ENCODE data around the gene MRNIP.

The MRNIP gene

GRCh38 chr5:179858586-179859427 is at the start of gene MRNIP:
MRNIP (minus strand) TSS chr5:179858817; CDS start chr5:179858796, 21 bp downstream.
- DNase-seq = peak; percentile 86 to 87

GRCh38 chr5:179907556-179908324 is 49.1 kb upstream of the MRNIP start, which contains the start of gene TBC1D9B:
TBC1D9B (minus strand) TSS chr5:179907897; CDS start chr5:179907821, 76 bp downstream.
- DNase-seq = peak; percentile 51 to 52

GRCh38 chr5:179906795-179907555 is 48.4 kb upstream of the MRNIP start:
- DNase-seq = peak in 1 of 2 experiments; percentile 5

GRCh38 chr5:179906294-179906794 is 47.7 kb upstream of the MRNIP start:
- DNase-seq = no peak

GRCh38 chr5:179905161-179905560 is 46.5 kb upstream of the MRNIP start:
- DNase-seq = no peak

GRCh38 chr5:179904463-179905160 is 46.0 kb upstream of the MRNIP start:
- no peak for DNase-seq

- DNase-seq = no peak
Observed at GRCh38 chr5:179902763-179903158, 44.1 kb upstream of the MRNIP start.

GRCh38 chr5:179901915-179902762 is 43.5 kb upstream of the MRNIP start:
- DNase-seq = no peak

GRCh38 chr5:179901462-179901861 is 42.8 kb upstream of the MRNIP start:
- DNase-seq = no peak

GRCh38 chr5:179900711-179901110 is 42.1 kb upstream of the MRNIP start:
- DNase-seq = no peak

- no peak for DNase-seq
Observed at GRCh38 chr5:179900206-179900605, 41.6 kb upstream of the MRNIP start.

- no peak for DNase-seq
Observed at GRCh38 chr5:179895861-179896260, 37.2 kb upstream of the MRNIP start.

GRCh38 chr5:179893958-179894895 is 35.6 kb upstream of the MRNIP start:
- no peak for DNase-seq

- no peak for DNase-seq
Observed at GRCh38 chr5:179893076-179893957, 34.7 kb upstream of the MRNIP start.

GRCh38 chr5:179892255-179892654 is 33.6 kb upstream of the MRNIP start:
- no peak for DNase-seq

- no peak for DNase-seq
Observed at GRCh38 chr5:179890751-179891682, 32.4 kb upstream of the MRNIP start.

GRCh38 chr5:179889885-179890284 is 31.3 kb upstream of the MRNIP start:
- DNase-seq = no peak

GRCh38 chr5:179887802-179888201 is 29.2 kb upstream of the MRNIP start:
- no peak for DNase-seq
